ENCODE measurements around the gene UBE2H.

Gene UBE2H

GRCh38 chr7:129789000-129789399, 163.8 kb downstream of the UBE2H start:
- H3K18ac ChIP-seq (ENCODE audit: low read depth in 1 of 2, low read length in 2 of 2) = no peak overlapping the region
- H2BK15ac ChIP-seq (ENCODE audit: low read depth, poor library complexity, severe bottlenecking) = no peak overlapping the region
- H4K8ac ChIP-seq (ENCODE audit: low read length) = no peak overlapping the region
- peak overlapping the region in 1 of 2 experiments; percentile 17 for H3K23ac ChIP-seq (ENCODE audit: low read length in 2 of 2)
- no peak overlapping the region for H2AK5ac ChIP-seq (ENCODE audit: low read length, severe bottlenecking)
- H3K4me1 ChIP-seq (ENCODE audit: control insufficient read depth, insufficient read depth, low read depth, low read length) = peaks cover 11% of the 10 kb centered on the region
- H3K27me3 ChIP-seq (ENCODE audit: control insufficient read depth in 1 of 2, insufficient read depth in 1 of 2, low read length in 2 of 2) = peaks cover 62 to 69% of the 10 kb centered on the region in 2 experiments
- no peaks in the 10 kb centered on the region for H3K79me1 ChIP-seq (replicated peaks; ENCODE audit: low read length, poor library complexity, severe bottlenecking)
- DNase-seq = no peak
- no peak overlapping the region for H2BK5ac ChIP-seq (ENCODE audit: low read depth, low read length, poor library complexity, severe bottlenecking)
- no peak overlapping the region for H3K4ac ChIP-seq (ENCODE audit: low read depth in 1 of 2, low read length in 2 of 2)
- WGBS = 75% methylated on average over 6 of the region's 6 CpGs
- H3K27ac ChIP-seq (ENCODE audit: low read length, poor library complexity, severe bottlenecking) = no peak overlapping the region
- no peaks in the 10 kb centered on the region for H3K9me3 ChIP-seq (ENCODE audit: control insufficient read depth, low read length)
- no peak overlapping the region for H2BK120ac ChIP-seq (ENCODE audit: low read depth, low read length)
- H4K91ac ChIP-seq (ENCODE audit: low read length) = no peak overlapping the region
- H2BK12ac ChIP-seq (ENCODE audit: low read length in 2 of 2) = no peak overlapping the region
- H2AFZ ChIP-seq (ENCODE audit: low read depth, low read length) = no peak overlapping the region
- no peak overlapping the region for H3K4me2 ChIP-seq (ENCODE audit: low read length, poor library complexity, severe bottlenecking)
- H3K4me3 ChIP-seq (ENCODE audit: insufficient read depth in 1 of 2, low read depth in 1 of 2, low read length in 2 of 2) = no peak overlapping the region
- H3K14ac ChIP-seq (ENCODE audit: low read length in 2 of 2) = no peak overlapping the region
- no peaks in the 10 kb centered on the region for H3K36me3 ChIP-seq (ENCODE audit: control insufficient read depth in 1 of 2, insufficient read depth in 2 of 2, low read depth in 1 of 2, low read length in 2 of 2)
- H3K9ac ChIP-seq (ENCODE audit: low read length) = no peak overlapping the region

DNA sequence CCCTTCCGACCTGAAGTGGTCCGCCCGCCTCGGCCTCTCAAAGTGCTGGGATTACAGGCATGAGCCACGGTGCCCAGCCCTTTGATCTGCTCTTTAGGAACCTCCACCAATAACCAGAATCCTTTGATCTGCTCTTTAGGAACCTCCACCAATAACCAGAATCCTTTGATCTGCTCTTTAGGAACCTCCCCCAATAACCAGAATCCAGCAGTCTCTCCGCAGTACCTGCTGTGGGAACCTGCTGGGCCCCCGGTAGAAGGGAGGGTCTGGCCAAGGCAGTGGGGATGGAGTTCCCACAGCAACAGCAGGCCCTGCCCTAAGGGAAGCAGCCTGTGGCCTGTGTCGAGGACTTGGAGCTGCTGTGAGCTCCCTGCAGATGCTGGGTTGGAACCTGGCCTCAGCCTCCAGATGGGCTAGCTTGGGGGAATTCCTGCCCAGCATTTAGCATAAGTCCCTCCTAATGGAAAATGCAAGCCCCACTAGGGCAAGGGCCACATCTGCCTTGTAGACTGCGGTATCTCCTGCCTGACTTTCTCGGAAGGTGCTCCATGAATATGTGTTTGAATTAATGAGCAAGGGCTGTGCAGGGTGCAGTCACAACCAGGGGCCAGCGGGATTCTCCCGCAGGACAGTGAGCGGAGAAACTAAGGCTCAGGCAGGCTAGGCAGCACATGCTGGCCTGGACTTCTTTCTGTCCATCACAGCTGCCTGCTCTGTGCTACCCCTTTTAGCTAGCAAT, 165.8 kb downstream of the UBE2H start:
- Histone ChIP-seq H3K4me3 (ENCODE audit: insufficient read depth in 1 of 2, low read depth in 1 of 2, low read length in 2 of 2) (no peak overlapping the region), H2BK12ac (ENCODE audit: low read length in 2 of 2) (no peak overlapping the region), H3K14ac (ENCODE audit: low read length in 2 of 2) (no peak overlapping the region), H3K79me1 (replicated peaks; ENCODE audit: low read length, poor library complexity, severe bottlenecking) (no peaks in the 10 kb centered on the region), H2BK5ac (ENCODE audit: low read depth, low read length, poor library complexity, severe bottlenecking) (no peak overlapping the region), H3K18ac (ENCODE audit: low read depth in 1 of 2, low read length in 2 of 2) (no peak overlapping the region), H4K8ac (ENCODE audit: low read length) (no peak overlapping the region), H2AK5ac (ENCODE audit: low read length, severe bottlenecking) (no peak overlapping the region), H3K9ac (ENCODE audit: low read length) (no peak overlapping the region), H3K27ac (ENCODE audit: low read length, poor library complexity, severe bottlenecking) (no peak overlapping the region), H3K4ac (ENCODE audit: low read depth in 1 of 2, low read length in 2 of 2) (no peak overlapping the region), H4K91ac (ENCODE audit: low read length) (no peak overlapping the region), H3K36me3 (ENCODE audit: control insufficient read depth in 1 of 2, insufficient read depth in 2 of 2, low read depth in 1 of 2, low read length in 2 of 2) (no peaks in the 10 kb centered on the region), H2AFZ (ENCODE audit: low read depth, low read length) (no peak overlapping the region), H3K23ac (ENCODE audit: low read length in 2 of 2) (no peak overlapping the region), H2BK15ac (ENCODE audit: low read depth, poor library complexity, severe bottlenecking) (no peak overlapping the region), H3K4me1 (ENCODE audit: control insufficient read depth, insufficient read depth, low read depth, low read length) (peaks cover 12% of the 10 kb centered on the region), H3K4me2 (ENCODE audit: low read length, poor library complexity, severe bottlenecking) (no peak overlapping the region), H3K9me3 (ENCODE audit: control insufficient read depth, low read length) (no peaks in the 10 kb centered on the region), H3K27me3 (ENCODE audit: control insufficient read depth in 1 of 2, insufficient read depth in 1 of 2, low read length in 2 of 2) (peaks cover 70 to 85% of the 10 kb centered on the region in 2 experiments), H2BK120ac (ENCODE audit: low read depth, low read length) (no peak overlapping the region)
- DNase-seq = no peak
- 38% methylated on average over 13 of the region's 13 CpGs for WGBS

DNA sequence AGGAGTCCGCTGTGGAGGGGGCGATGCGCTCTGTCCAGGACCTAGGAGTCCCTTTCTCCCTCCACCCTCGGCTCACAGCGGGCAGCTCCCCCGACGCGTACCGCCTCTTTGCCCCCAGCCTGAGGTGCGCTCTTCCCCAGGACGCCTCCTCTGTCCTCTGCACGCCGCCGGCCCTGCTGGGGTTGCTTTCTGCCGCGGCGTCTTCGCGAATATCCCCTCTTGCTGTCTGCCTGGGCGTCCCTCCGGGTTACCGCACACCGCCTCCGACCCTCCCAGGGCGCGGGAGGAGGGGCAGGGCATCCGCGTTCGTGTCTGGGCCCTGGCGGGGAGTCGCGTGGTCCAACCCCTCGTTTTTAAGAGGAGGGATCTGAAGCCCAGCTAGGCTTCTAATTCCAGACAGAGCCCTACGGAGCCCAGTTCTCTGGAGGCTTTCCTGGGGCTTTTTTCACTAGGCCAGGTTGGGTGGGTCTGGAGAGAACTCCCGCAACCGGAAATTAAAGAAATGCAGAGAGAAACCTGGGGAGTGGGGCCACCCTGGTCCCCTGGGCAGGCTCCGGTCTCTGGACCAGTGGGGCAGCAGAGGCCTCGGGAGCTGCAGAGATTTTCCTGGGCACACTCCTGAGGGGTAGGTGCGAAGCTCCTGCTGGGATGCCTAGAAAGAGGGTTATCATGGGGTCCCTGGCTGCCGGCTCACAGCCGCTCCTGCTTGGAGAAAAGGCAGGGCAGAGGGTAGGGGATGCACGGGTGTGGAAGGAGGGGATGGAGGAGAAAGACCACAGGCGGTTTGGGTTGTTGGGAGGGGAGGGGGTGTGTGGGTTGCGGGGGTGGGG, 166.9 kb downstream of the UBE2H start:
- no peak overlapping the region for H2AFZ ChIP-seq (ENCODE audit: low read depth, low read length)
- no peak overlapping the region for H2BK15ac ChIP-seq (ENCODE audit: low read depth, poor library complexity, severe bottlenecking)
- no peak overlapping the region for H3K27ac ChIP-seq (ENCODE audit: low read length, poor library complexity, severe bottlenecking)
- peaks cover 78 to 92% of the 10 kb centered on the region in 2 experiments for H3K27me3 ChIP-seq (ENCODE audit: control insufficient read depth in 1 of 2, insufficient read depth in 1 of 2, low read length in 2 of 2)
- no peak overlapping the region for H2BK120ac ChIP-seq (ENCODE audit: low read depth, low read length)
- peak overlapping the region; percentile 54 for H3K4me2 ChIP-seq (ENCODE audit: low read length, poor library complexity, severe bottlenecking)
- H2AK5ac ChIP-seq (ENCODE audit: low read length, severe bottlenecking) = no peak overlapping the region
- no peak overlapping the region for H3K23ac ChIP-seq (ENCODE audit: low read length in 2 of 2)
- H3K4me3 ChIP-seq (ENCODE audit: insufficient read depth in 1 of 2, low read depth in 1 of 2, low read length in 2 of 2) = peak overlapping the region in 1 of 2 experiments; percentile 33
- H3K36me3 ChIP-seq (ENCODE audit: control insufficient read depth in 1 of 2, insufficient read depth in 2 of 2, low read depth in 1 of 2, low read length in 2 of 2) = no peaks in the 10 kb centered on the region
- no peak overlapping the region for H4K91ac ChIP-seq (ENCODE audit: low read length)
- no peak overlapping the region for H2BK12ac ChIP-seq (ENCODE audit: low read length in 2 of 2)
- H3K9me3 ChIP-seq (ENCODE audit: control insufficient read depth, low read length) = no peaks in the 10 kb centered on the region
- no peak overlapping the region for H3K18ac ChIP-seq (ENCODE audit: low read depth in 1 of 2, low read length in 2 of 2)
- WGBS = 3% methylated on average over 39 of the region's 44 CpGs
- peak overlapping the region; percentile 31 for H4K8ac ChIP-seq (ENCODE audit: low read length)
- no peak for DNase-seq
- H3K4me1 ChIP-seq (ENCODE audit: control insufficient read depth, insufficient read depth, low read depth, low read length) = peaks cover 21% of the 10 kb centered on the region
- H3K79me1 ChIP-seq (replicated peaks; ENCODE audit: low read length, poor library complexity, severe bottlenecking) = no peaks in the 10 kb centered on the region
- H2BK5ac ChIP-seq (ENCODE audit: low read depth, low read length, poor library complexity, severe bottlenecking) = no peak overlapping the region
- no peak overlapping the region for H3K14ac ChIP-seq (ENCODE audit: low read length in 2 of 2)
- H3K9ac ChIP-seq (ENCODE audit: low read length) = no peak overlapping the region
- no peak overlapping the region for H3K4ac ChIP-seq (ENCODE audit: low read depth in 1 of 2, low read length in 2 of 2)

Data from mesenchymal stem cell (in vitro differentiated cells and primary cell).